Measurements from ENCODE around the gene MPRIP.

MPRIP gene

GRCh38 chr17:17079761-17080160 is 37.5 kb downstream of the MPRIP start:
- Histone ChIP-seq H3K27me3 (ENCODE audit: insufficient read depth, low read length, poor library complexity) (no peaks in the 10 kb centered on the region), H2BK15ac (replicated peaks; ENCODE audit: low read depth) (no peak overlapping the region), H3K36me3 (ENCODE audit: control insufficient read depth, insufficient read depth, low read length) (peaks cover 5% of the 10 kb centered on the region), H4K5ac (ENCODE audit: low read length) (no peak overlapping the region), H2BK5ac (ENCODE audit: low read length) (no peak overlapping the region), H3K4me3 (ENCODE audit: low read length) (no peak overlapping the region), H2BK120ac (ENCODE audit: low read depth, low read length) (no peak overlapping the region), H3K4ac (ENCODE audit: low read depth, low read length) (no peak overlapping the region), H3K18ac (ENCODE audit: low read length) (no peak overlapping the region), H2AK5ac (ENCODE audit: low read length) (no peak overlapping the region), H3K79me2 (ENCODE audit: control insufficient read depth, insufficient read depth, low read length) (peaks cover 14% of the 10 kb centered on the region), H3K79me1 (ENCODE audit: low read length) (peaks cover 55% of the 10 kb centered on the region), H3K56ac (ENCODE audit: low read length) (no peak overlapping the region), H3K23ac (ENCODE audit: low read length) (no peak overlapping the region), H3K9ac (ENCODE audit: low read length) (no peak overlapping the region), H3K4me1 (ENCODE audit: control insufficient read depth, low read depth, low read length) (peaks cover 2% of the 10 kb centered on the region), H3K27ac (ENCODE audit: low read depth, low read length) (no peak overlapping the region), H3K4me2 (ENCODE audit: low read length) (no peak overlapping the region), H4K8ac (ENCODE audit: low read depth, low read length) (no peak overlapping the region)
- no peak for DNase-seq
- WGBS (ENCODE audit: extremely low coverage, insufficient coverage, low lambda C conversion rate): no CpG with 5 or more reads among the region's 6 CpGs

- Histone ChIP-seq H2BK120ac (ENCODE audit: low read depth, low read length) (no peak overlapping the region), H3K4ac (ENCODE audit: low read depth, low read length) (no peak overlapping the region), H3K4me3 (ENCODE audit: low read length) (no peak overlapping the region), H4K5ac (ENCODE audit: low read length) (no peak overlapping the region), H2BK5ac (ENCODE audit: low read length) (no peak overlapping the region), H3K27me3 (ENCODE audit: insufficient read depth, low read length, poor library complexity) (no peaks in the 10 kb centered on the region), H3K4me2 (ENCODE audit: low read length) (no peak overlapping the region), H3K56ac (ENCODE audit: low read length) (no peak overlapping the region), H2BK15ac (replicated peaks; ENCODE audit: low read depth) (no peak overlapping the region), H4K8ac (ENCODE audit: low read depth, low read length) (no peak overlapping the region), H3K9ac (ENCODE audit: low read length) (no peak overlapping the region), H3K79me2 (ENCODE audit: control insufficient read depth, insufficient read depth, low read length) (peaks cover 12% of the 10 kb centered on the region), H3K36me3 (ENCODE audit: control insufficient read depth, insufficient read depth, low read length) (peaks cover 5% of the 10 kb centered on the region), H2AK5ac (ENCODE audit: low read length) (no peak overlapping the region), H3K27ac (ENCODE audit: low read depth, low read length) (no peak overlapping the region), H3K23ac (ENCODE audit: low read length) (no peak overlapping the region), H3K18ac (ENCODE audit: low read length) (no peak overlapping the region), H3K79me1 (ENCODE audit: low read length) (peaks cover 52% of the 10 kb centered on the region), H3K4me1 (ENCODE audit: control insufficient read depth, low read depth, low read length) (peaks cover 2% of the 10 kb centered on the region)
- no peak for DNase-seq
- WGBS (ENCODE audit: extremely low coverage, insufficient coverage, low lambda C conversion rate): no CpG with 5 or more reads among the region's 3 CpGs
These were observed 37.9 kb downstream of the MPRIP start for GRCh38 chr17:17080181-17080631.

GRCh38 chr17:17080781-17081180 is 38.5 kb downstream of the MPRIP start:
- Histone ChIP-seq H3K36me3 (ENCODE audit: control insufficient read depth, insufficient read depth, low read length) (peaks cover 5% of the 10 kb centered on the region), H4K8ac (ENCODE audit: low read depth, low read length) (no peak overlapping the region), H3K4me2 (ENCODE audit: low read length) (no peak overlapping the region), H3K56ac (ENCODE audit: low read length) (no peak overlapping the region), H3K4ac (ENCODE audit: low read depth, low read length) (no peak overlapping the region), H3K79me1 (ENCODE audit: low read length) (peaks cover 47% of the 10 kb centered on the region), H3K18ac (ENCODE audit: low read length) (no peak overlapping the region), H2BK120ac (ENCODE audit: low read depth, low read length) (no peak overlapping the region), H3K79me2 (ENCODE audit: control insufficient read depth, insufficient read depth, low read length) (peaks cover 10% of the 10 kb centered on the region), H4K5ac (ENCODE audit: low read length) (no peak overlapping the region), H2AK5ac (ENCODE audit: low read length) (no peak overlapping the region), H3K4me3 (ENCODE audit: low read length) (no peak overlapping the region), H3K23ac (ENCODE audit: low read length) (no peak overlapping the region), H3K27ac (ENCODE audit: low read depth, low read length) (no peak overlapping the region), H3K4me1 (ENCODE audit: control insufficient read depth, low read depth, low read length) (peaks cover 2% of the 10 kb centered on the region), H2BK5ac (ENCODE audit: low read length) (no peak overlapping the region), H3K27me3 (ENCODE audit: insufficient read depth, low read length, poor library complexity) (no peaks in the 10 kb centered on the region), H3K9ac (ENCODE audit: low read length) (no peak overlapping the region), H2BK15ac (replicated peaks; ENCODE audit: low read depth) (no peak overlapping the region)
- no CpG with 5 or more reads among the region's 7 CpGs for WGBS (ENCODE audit: extremely low coverage, insufficient coverage, low lambda C conversion rate)
- no peak for DNase-seq

GRCh38 chr17:17081304-17081940 is 39.2 kb downstream of the MPRIP start:
- no peak overlapping the region for H2AK5ac ChIP-seq (ENCODE audit: low read length)
- peaks cover 46% of the 10 kb centered on the region for H3K79me1 ChIP-seq (ENCODE audit: low read length)
- H2BK5ac ChIP-seq (ENCODE audit: low read length): no peak overlapping the region
- DNase-seq: no peak
- peaks cover 8% of the 10 kb centered on the region for H3K79me2 ChIP-seq (ENCODE audit: control insufficient read depth, insufficient read depth, low read length)
- WGBS (ENCODE audit: extremely low coverage, insufficient coverage, low lambda C conversion rate): no CpG with 5 or more reads among the region's 13 CpGs
- no peak overlapping the region for H2BK15ac ChIP-seq (replicated peaks; ENCODE audit: low read depth)
- peaks cover 5% of the 10 kb centered on the region for H3K36me3 ChIP-seq (ENCODE audit: control insufficient read depth, insufficient read depth, low read length)
- H3K27me3 ChIP-seq (ENCODE audit: insufficient read depth, low read length, poor library complexity): no peaks in the 10 kb centered on the region
- no peak overlapping the region for H2BK120ac ChIP-seq (ENCODE audit: low read depth, low read length)
- no peak overlapping the region for H4K5ac ChIP-seq (ENCODE audit: low read length)
- H3K4me3 ChIP-seq (ENCODE audit: low read length): no peak overlapping the region
- H3K56ac ChIP-seq (ENCODE audit: low read length): no peak overlapping the region
- H3K23ac ChIP-seq (ENCODE audit: low read length): no peak overlapping the region
- peaks cover 2% of the 10 kb centered on the region for H3K4me1 ChIP-seq (ENCODE audit: control insufficient read depth, low read depth, low read length)
- no peak overlapping the region for H3K4ac ChIP-seq (ENCODE audit: low read depth, low read length)
- no peak overlapping the region for H3K18ac ChIP-seq (ENCODE audit: low read length)
- H3K4me2 ChIP-seq (ENCODE audit: low read length): no peak overlapping the region
- H4K8ac ChIP-seq (ENCODE audit: low read depth, low read length): no peak overlapping the region
- no peak overlapping the region for H3K9ac ChIP-seq (ENCODE audit: low read length)
- no peak overlapping the region for H3K27ac ChIP-seq (ENCODE audit: low read depth, low read length)

GRCh38 chr17:17082878-17083277 is 40.6 kb downstream of the MPRIP start:
- no peak overlapping the region for H4K8ac ChIP-seq (ENCODE audit: low read depth, low read length)
- no peaks in the 10 kb centered on the region for H3K27me3 ChIP-seq (ENCODE audit: insufficient read depth, low read length, poor library complexity)
- H3K79me1 ChIP-seq (ENCODE audit: low read length): peaks cover 55% of the 10 kb centered on the region
- H3K27ac ChIP-seq (ENCODE audit: low read depth, low read length): no peak overlapping the region
- WGBS (ENCODE audit: extremely low coverage, insufficient coverage, low lambda C conversion rate): no CpG with 5 or more reads among the region's 4 CpGs
- no peak overlapping the region for H2BK15ac ChIP-seq (replicated peaks; ENCODE audit: low read depth)
- H3K4me3 ChIP-seq (ENCODE audit: low read length): no peak overlapping the region
- peaks cover 2% of the 10 kb centered on the region for H3K36me3 ChIP-seq (ENCODE audit: control insufficient read depth, insufficient read depth, low read length)
- H3K4me2 ChIP-seq (ENCODE audit: low read length): no peak overlapping the region
- no peak for DNase-seq
- peaks cover 2% of the 10 kb centered on the region for H3K4me1 ChIP-seq (ENCODE audit: control insufficient read depth, low read depth, low read length)
- H2AK5ac ChIP-seq (ENCODE audit: low read length): no peak overlapping the region
- H3K18ac ChIP-seq (ENCODE audit: low read length): no peak overlapping the region
- H3K23ac ChIP-seq (ENCODE audit: low read length): no peak overlapping the region
- H3K56ac ChIP-seq (ENCODE audit: low read length): no peak overlapping the region
- peaks cover 10% of the 10 kb centered on the region for H3K79me2 ChIP-seq (ENCODE audit: control insufficient read depth, insufficient read depth, low read length)
- no peak overlapping the region for H2BK5ac ChIP-seq (ENCODE audit: low read length)
- H3K4ac ChIP-seq (ENCODE audit: low read depth, low read length): no peak overlapping the region
- H4K5ac ChIP-seq (ENCODE audit: low read length): no peak overlapping the region
- H2BK120ac ChIP-seq (ENCODE audit: low read depth, low read length): no peak overlapping the region
- no peak overlapping the region for H3K9ac ChIP-seq (ENCODE audit: low read length)

- no peak overlapping the region for H4K8ac ChIP-seq (ENCODE audit: low read depth, low read length)
- no peak overlapping the region for H2BK15ac ChIP-seq (replicated peaks; ENCODE audit: low read depth)
- H3K4me3 ChIP-seq (ENCODE audit: low read length): no peak overlapping the region
- H3K9ac ChIP-seq (ENCODE audit: low read length): no peak overlapping the region
- H3K4me1 ChIP-seq (ENCODE audit: control insufficient read depth, low read depth, low read length): no peaks in the 10 kb centered on the region
- no peak overlapping the region for H4K5ac ChIP-seq (ENCODE audit: low read length)
- H2BK120ac ChIP-seq (ENCODE audit: low read depth, low read length): no peak overlapping the region
- no peak overlapping the region for H3K23ac ChIP-seq (ENCODE audit: low read length)
- no CpG with 5 or more reads among the region's 9 CpGs for WGBS (ENCODE audit: extremely low coverage, insufficient coverage, low lambda C conversion rate)
- H3K79me1 ChIP-seq (ENCODE audit: low read length): peaks cover 51% of the 10 kb centered on the region
- H2BK5ac ChIP-seq (ENCODE audit: low read length): no peak overlapping the region
- H3K27ac ChIP-seq (ENCODE audit: low read depth, low read length): no peak overlapping the region
- H3K79me2 ChIP-seq (ENCODE audit: control insufficient read depth, insufficient read depth, low read length): peaks cover 6% of the 10 kb centered on the region
- no peak overlapping the region for H3K18ac ChIP-seq (ENCODE audit: low read length)
- no peaks in the 10 kb centered on the region for H3K27me3 ChIP-seq (ENCODE audit: insufficient read depth, low read length, poor library complexity)
- H2AK5ac ChIP-seq (ENCODE audit: low read length): no peak overlapping the region
- H3K4ac ChIP-seq (ENCODE audit: low read depth, low read length): no peak overlapping the region
- no peaks in the 10 kb centered on the region for H3K36me3 ChIP-seq (ENCODE audit: control insufficient read depth, insufficient read depth, low read length)
- H3K4me2 ChIP-seq (ENCODE audit: low read length): no peak overlapping the region
- no peak for DNase-seq
- H3K56ac ChIP-seq (ENCODE audit: low read length): no peak overlapping the region
These were observed 42.1 kb downstream of the MPRIP start for GRCh38 chr17:17084317-17084835.
